ENCODE measurements around the gene CIB2.

Gene CIB2

DNA sequence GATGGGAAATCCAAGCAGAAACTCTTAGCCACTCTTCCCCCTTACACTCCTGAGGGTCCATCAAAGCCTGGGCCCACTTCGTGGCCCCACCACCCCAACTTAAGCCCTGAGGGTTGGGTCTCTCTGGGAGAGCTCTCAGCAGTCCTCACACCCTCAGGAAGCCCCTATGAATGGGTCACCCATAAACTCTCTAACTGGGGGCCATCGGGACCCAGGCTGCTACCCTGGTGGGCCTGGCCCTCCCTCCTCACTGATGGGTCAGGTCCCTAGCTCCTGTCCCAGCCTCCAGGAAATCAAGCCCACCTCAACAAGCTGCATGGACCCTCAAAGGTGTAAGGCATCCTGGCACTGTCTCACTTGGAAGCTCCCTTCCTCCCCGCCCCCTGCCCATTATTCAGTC, 19.5 kb downstream of the CIB2 start:
- ATAC-seq, result no peak
- TF ChIP-seq OSR1 (CRISPR knock-in tag; IDR thresholded peaks at IDR 0.05), result no peak
- TF ChIP-seq PPARA (CRISPR knock-in tag; IDR thresholded peaks at IDR 0.05; ENCODE audit: borderline replicate concordance), result no peak
- no peak for TF ChIP-seq RARB (CRISPR knock-in tag; IDR thresholded peaks at IDR 0.05)
- TF ChIP-seq ZNF70 (CRISPR knock-in tag; IDR thresholded peaks at IDR 0.05), result no peak
- TF ChIP-seq ZNF8 (CRISPR knock-in tag; IDR thresholded peaks at IDR 0.05), result no peak

DNA sequence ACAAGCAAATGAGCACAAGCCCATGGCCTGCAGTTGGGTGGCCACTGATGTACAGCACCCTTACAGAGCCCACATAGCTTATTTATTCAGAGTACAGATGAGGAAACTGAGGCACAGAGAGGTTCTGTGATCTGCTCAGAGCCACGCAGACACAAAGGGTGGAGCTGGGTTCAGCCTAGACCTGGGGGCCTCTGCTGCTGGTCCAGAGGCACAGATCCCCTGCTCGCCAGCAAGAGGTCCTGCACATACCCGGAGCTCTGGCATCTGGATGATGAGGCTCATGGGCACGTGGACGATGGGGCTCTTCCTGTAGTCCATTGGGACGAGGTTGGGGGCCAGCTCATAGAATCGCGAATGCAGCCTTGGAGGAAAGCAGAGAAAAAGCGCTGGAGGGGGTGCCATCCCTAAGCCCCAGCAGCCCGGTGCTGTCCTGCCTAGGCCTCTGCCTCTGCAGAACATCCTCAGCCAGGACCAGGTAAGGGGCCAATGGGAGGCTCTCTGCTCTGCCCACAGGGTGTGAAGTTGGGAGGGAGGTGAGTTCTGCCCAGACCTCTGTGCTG, 20.2 kb downstream of the CIB2 start:
- no peak for TF ChIP-seq TOX (CRISPR knock-in tag; IDR thresholded peaks at IDR 0.05; ENCODE audit: borderline replicate concordance)
- TF ChIP-seq ZFP3 (CRISPR knock-in tag; IDR thresholded peaks at IDR 0.05), result no peak
- TF ChIP-seq, protein P1, sequence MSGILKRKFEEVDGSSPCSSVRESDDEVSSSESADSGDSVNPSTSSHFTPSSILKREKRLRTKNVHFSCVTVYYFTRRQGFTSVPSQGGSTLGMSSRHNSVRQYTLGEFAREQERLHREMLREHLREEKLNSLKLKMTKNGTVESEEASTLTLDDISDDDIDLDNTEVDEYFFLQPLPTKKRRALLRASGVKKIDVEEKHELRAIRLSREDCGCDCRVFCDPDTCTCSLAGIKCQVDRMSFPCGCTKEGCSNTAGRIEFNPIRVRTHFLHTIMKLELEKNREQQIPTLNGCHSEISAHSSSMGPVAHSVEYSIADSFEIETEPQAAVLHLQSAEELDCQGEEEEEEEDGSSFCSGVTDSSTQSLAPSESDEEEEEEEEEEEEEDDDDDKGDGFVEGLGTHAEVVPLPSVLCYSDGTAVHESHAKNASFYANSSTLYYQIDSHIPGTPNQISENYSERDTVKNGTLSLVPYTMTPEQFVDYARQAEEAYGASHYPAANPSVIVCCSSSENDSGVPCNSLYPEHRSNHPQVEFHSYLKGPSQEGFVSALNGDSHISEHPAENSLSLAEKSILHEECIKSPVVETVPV (CRISPR knock-in tag; IDR thresholded peaks at IDR 0.05), result no peak
- no peak for TF ChIP-seq TCF4 (CRISPR knock-in tag; IDR thresholded peaks at IDR 0.05; ENCODE audit: borderline replicate concordance)
- no peak for TF ChIP-seq ARNTL (CRISPR knock-in tag; IDR thresholded peaks at IDR 0.05; ENCODE audit: borderline replicate concordance, low read depth)
- TF ChIP-seq, protein P2, sequence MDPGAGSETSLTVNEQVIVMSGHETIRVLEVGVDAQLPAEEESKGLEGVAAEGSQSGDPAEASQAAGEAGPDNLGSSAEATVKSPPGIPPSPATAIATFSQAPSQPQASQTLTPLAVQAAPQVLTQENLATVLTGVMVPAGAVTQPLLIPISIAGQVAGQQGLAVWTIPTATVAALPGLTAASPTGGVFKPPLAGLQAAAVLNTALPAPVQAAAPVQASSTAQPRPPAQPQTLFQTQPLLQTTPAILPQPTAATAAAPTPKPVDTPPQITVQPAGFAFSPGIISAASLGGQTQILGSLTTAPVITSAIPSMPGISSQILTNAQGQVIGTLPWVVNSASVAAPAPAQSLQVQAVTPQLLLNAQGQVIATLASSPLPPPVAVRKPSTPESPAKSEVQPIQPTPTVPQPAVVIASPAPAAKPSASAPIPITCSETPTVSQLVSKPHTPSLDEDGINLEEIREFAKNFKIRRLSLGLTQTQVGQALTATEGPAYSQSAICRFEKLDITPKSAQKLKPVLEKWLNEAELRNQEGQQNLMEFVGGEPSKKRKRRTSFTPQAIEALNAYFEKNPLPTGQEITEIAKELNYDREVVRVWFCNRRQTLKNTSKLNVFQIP (CRISPR knock-in tag; IDR thresholded peaks at IDR 0.05; ENCODE audit: borderline replicate concordance, low read depth), result no peak
- TF ChIP-seq, protein P3, sequence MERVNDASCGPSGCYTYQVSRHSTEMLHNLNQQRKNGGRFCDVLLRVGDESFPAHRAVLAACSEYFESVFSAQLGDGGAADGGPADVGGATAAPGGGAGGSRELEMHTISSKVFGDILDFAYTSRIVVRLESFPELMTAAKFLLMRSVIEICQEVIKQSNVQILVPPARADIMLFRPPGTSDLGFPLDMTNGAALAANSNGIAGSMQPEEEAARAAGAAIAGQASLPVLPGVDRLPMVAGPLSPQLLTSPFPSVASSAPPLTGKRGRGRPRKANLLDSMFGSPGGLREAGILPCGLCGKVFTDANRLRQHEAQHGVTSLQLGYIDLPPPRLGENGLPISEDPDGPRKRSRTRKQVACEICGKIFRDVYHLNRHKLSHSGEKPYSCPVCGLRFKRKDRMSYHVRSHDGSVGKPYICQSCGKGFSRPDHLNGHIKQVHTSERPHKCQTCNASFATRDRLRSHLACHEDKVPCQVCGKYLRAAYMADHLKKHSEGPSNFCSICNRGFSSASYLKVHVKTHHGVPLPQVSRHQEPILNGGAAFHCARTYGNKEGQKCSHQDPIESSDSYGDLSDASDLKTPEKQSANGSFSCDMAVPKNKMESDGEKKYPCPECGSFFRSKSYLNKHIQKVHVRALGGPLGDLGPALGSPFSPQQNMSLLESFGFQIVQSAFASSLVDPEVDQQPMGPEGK (CRISPR knock-in tag; IDR thresholded peaks at IDR 0.05; ENCODE audit: borderline replicate concordance), result no peak
- ATAC-seq, result no peak

DNA sequence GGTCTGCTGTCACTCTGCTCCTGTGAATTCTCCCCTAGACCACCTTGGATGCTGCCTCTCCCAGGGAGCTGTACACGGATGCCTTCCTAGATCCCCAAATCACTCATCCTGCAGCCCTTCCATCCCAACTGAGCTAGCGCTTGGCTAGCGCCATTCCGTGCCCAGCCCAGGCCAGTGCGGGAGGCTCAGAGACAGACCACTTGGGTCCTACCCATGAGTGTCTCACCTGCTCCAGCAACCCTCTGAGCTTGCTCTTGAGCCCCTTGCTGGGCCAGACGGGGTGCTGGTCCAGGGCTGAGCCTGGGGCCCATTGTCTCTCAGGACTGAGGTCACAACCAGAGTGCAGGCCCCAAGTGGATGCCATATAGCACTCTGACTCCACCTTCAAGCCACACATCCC, 21.1 kb downstream of the CIB2 start:
- no peak for TF ChIP-seq ISL1 (CRISPR knock-in tag; IDR thresholded peaks at IDR 0.05)
- TF ChIP-seq, protein P4, sequence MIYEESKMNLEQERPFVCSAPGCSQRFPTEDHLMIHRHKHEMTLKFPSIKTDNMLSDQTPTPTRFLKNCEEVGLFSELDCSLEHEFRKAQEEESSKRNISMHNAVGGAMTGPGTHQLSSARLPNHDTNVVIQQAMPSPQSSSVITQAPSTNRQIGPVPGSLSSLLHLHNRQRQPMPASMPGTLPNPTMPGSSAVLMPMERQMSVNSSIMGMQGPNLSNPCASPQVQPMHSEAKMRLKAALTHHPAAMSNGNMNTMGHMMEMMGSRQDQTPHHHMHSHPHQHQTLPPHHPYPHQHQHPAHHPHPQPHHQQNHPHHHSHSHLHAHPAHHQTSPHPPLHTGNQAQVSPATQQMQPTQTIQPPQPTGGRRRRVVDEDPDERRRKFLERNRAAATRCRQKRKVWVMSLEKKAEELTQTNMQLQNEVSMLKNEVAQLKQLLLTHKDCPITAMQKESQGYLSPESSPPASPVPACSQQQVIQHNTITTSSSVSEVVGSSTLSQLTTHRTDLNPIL (CRISPR knock-in tag; IDR thresholded peaks at IDR 0.05; ENCODE audit: low read depth), result no peak
- no peak for TF ChIP-seq OSR1 (CRISPR knock-in tag; IDR thresholded peaks at IDR 0.05)
- no peak for TF ChIP-seq TOX (CRISPR knock-in tag; IDR thresholded peaks at IDR 0.05; ENCODE audit: borderline replicate concordance)
- no peak for ATAC-seq

DNA sequence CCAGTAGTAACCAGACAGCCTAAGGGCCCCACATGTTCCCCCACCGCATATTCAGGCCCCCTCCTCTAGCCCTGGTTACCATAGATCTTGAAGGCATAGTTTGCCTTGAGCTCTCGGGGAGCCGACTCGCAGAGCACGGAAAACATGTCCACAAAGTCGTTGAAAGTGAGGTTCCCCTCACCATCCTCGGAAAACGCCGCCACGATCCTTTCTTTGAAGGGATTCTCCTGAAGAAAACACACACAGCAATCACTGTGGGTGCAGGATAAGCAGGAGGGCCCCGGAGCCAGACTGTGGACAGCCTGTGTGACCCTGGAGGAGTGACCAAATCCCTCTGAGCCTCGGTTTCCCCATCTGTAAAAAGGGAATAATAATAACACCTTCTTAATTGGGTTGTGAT, 22.1 kb downstream of the CIB2 start:
- TF ChIP-seq, protein P1 (CRISPR knock-in tag; IDR thresholded peaks at IDR 0.05), result no peak
- TF ChIP-seq TCF4 (CRISPR knock-in tag; IDR thresholded peaks at IDR 0.05; ENCODE audit: borderline replicate concordance) (no peak), ZNF70 (CRISPR knock-in tag; IDR thresholded peaks at IDR 0.05) (no peak), ARNTL (CRISPR knock-in tag; IDR thresholded peaks at IDR 0.05; ENCODE audit: borderline replicate concordance, low read depth) (no peak), CSDC2 (CRISPR knock-in tag; IDR thresholded peaks at IDR 0.05) (no peak), SNAI2 (CRISPR knock-in tag; IDR thresholded peaks at IDR 0.05) (no peak), ESRRG (CRISPR knock-in tag; IDR thresholded peaks at IDR 0.05) (no peak), RARB (CRISPR knock-in tag; IDR thresholded peaks at IDR 0.05) (no peak), ZNF8 (CRISPR knock-in tag; IDR thresholded peaks at IDR 0.05) (no peak), ZNF565 (CRISPR knock-in tag; conservative IDR thresholded peaks at IDR 0.05; ENCODE audit: low read depth) (no peak)
- TF ChIP-seq, protein P3 (CRISPR knock-in tag; IDR thresholded peaks at IDR 0.05; ENCODE audit: borderline replicate concordance), result no peak
- TF ChIP-seq, protein P5, sequence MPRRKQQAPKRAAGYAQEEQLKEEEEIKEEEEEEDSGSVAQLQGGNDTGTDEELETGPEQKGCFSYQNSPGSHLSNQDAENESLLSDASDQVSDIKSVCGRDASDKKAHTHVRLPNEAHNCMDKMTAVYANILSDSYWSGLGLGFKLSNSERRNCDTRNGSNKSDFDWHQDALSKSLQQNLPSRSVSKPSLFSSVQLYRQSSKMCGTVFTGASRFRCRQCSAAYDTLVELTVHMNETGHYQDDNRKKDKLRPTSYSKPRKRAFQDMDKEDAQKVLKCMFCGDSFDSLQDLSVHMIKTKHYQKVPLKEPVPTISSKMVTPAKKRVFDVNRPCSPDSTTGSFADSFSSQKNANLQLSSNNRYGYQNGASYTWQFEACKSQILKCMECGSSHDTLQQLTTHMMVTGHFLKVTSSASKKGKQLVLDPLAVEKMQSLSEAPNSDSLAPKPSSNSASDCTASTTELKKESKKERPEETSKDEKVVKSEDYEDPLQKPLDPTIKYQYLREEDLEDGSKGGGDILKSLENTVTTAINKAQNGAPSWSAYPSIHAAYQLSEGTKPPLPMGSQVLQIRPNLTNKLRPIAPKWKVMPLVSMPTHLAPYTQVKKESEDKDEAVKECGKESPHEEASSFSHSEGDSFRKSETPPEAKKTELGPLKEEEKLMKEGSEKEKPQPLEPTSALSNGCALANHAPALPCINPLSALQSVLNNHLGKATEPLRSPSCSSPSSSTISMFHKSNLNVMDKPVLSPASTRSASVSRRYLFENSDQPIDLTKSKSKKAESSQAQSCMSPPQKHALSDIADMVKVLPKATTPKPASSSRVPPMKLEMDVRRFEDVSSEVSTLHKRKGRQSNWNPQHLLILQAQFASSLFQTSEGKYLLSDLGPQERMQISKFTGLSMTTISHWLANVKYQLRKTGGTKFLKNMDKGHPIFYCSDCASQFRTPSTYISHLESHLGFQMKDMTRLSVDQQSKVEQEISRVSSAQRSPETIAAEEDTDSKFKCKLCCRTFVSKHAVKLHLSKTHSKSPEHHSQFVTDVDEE (CRISPR knock-in tag; IDR thresholded peaks at IDR 0.05), result no peak
- ATAC-seq, result no peak
